ENCODE results near the gene ADGRB3.

The ADGRB3 gene

DNA sequence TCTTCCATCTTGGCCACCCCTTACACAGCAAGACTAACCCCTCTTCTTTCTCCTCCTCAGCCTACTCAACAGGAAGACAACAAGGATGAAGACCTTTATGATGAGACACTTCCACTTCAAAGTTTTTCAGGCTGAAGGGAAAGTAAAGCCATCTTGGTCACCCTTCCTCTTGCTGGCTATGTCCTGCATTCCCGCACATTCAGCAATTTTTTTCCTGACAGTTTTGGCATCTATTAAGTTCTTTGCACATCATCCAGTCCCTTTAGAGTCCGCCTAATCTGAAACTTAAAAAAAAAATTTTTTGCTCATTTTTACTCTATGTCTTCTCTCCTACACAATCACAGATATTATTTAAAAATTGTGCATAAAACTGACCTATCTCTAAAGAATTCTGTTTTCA lies 668.3 kb downstream of the ADGRB3 start:
- no peak overlapping the region for H3K4me3 Mint-ChIP-seq
- H3K27me3 Mint-ChIP-seq = no peaks in the 10 kb centered on the region
- DNase-seq (no peak), ATAC-seq (no peak)
- H3K36me3 Mint-ChIP-seq (ENCODE audit: low read depth) = no peaks in the 10 kb centered on the region
- no peak overlapping the region for H3K27ac Mint-ChIP-seq
- H3K9me3 Mint-ChIP-seq = peaks cover 8% of the 10 kb centered on the region
- H3K4me1 Mint-ChIP-seq = no peaks in the 10 kb centered on the region

DNA sequence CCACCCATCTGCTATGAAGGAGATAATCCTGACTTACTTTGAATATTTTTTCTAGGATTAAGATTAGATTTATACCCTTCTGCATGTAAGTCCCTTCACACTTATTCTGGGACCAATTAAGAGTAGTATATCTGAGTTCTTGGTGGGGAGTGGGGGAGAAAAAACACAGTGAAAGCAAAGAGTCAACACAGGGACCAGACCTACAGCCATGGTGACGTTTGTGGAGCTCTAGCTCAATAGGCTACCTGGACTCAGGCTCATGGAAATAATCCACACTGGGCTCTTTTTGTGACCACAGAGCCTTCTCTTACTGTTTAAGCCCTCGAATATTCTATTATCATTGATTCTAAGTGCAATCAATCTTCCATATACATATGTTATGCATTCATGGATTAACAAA lies 670.4 kb downstream of the ADGRB3 start:
- H3K36me3 Mint-ChIP-seq (ENCODE audit: low read depth) = no peaks in the 10 kb centered on the region
- peaks cover 14% of the 10 kb centered on the region for H3K9me3 Mint-ChIP-seq
- DNase-seq = no peak
- no peak overlapping the region for H3K27ac Mint-ChIP-seq
- no peak for ATAC-seq
- no peak overlapping the region for H3K4me3 Mint-ChIP-seq
- no peaks in the 10 kb centered on the region for H3K27me3 Mint-ChIP-seq
- H3K4me1 Mint-ChIP-seq = no peaks in the 10 kb centered on the region

- no peak overlapping the region for H3K4me3 Mint-ChIP-seq
- no peaks in the 10 kb centered on the region for H3K36me3 Mint-ChIP-seq (ENCODE audit: low read depth)
- ATAC-seq (no peak), DNase-seq (no peak)
- H3K9me3 Mint-ChIP-seq = peaks cover 10% of the 10 kb centered on the region
- H3K27ac Mint-ChIP-seq = no peak overlapping the region
- H3K27me3 Mint-ChIP-seq = no peaks in the 10 kb centered on the region
- H3K4me1 Mint-ChIP-seq = no peaks in the 10 kb centered on the region
These were observed 673.5 kb downstream of the ADGRB3 start for GRCh38 chr6:69308584-69308983.

DNA sequence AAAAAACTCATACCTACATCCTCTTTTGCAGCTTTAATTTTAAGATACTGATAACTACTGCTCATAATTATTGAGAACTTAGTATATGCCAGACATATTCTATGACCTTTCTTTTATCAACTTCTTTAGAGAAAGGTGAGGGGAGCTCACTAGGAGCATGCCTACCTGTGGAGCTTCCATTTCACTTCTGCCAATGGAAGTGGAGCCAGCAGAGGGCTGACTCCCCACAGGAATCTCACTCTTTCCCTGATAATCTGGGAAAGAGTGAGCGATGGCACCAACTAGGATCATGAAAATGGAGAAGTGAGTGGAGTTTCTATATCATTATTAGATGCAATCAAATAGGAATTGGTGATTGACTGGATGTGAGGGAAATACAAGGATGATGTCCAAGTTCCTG lies 676.8 kb downstream of the ADGRB3 start:
- DNase-seq (no peak), ATAC-seq (no peak)
- Mint-ChIP-seq H3K27me3 (no peaks in the 10 kb centered on the region), H3K4me1 (no peaks in the 10 kb centered on the region), H3K9me3 (peaks cover 10% of the 10 kb centered on the region), H3K27ac (no peak overlapping the region), H3K4me3 (no peak overlapping the region), H3K36me3 (ENCODE audit: low read depth) (no peaks in the 10 kb centered on the region)

GRCh38 chr6:69314001-69314400 lies 678.9 kb downstream of the ADGRB3 start:
- Mint-ChIP-seq H3K27me3 (no peaks in the 10 kb centered on the region), H3K27ac (no peak overlapping the region)

GRCh38 chr6:69314531-69314930 lies 679.4 kb downstream of the ADGRB3 start:
- no peaks in the 10 kb centered on the region for H3K36me3 Mint-ChIP-seq (ENCODE audit: low read depth)
- ATAC-seq (no peak), DNase-seq (no peak)
- no peak overlapping the region for H3K4me3 Mint-ChIP-seq
- no peaks in the 10 kb centered on the region for H3K4me1 Mint-ChIP-seq
- no peak overlapping the region for H3K27ac Mint-ChIP-seq
- H3K27me3 Mint-ChIP-seq = no peaks in the 10 kb centered on the region
- no peaks in the 10 kb centered on the region for H3K9me3 Mint-ChIP-seq

More at GRCh38 chr6:69314001-69314400, 678.9 kb downstream of the ADGRB3 start:
- no peaks in the 10 kb centered on the region for H3K9me3 Mint-ChIP-seq
- DNase-seq (no peak), ATAC-seq (no peak)
- H3K36me3 Mint-ChIP-seq (ENCODE audit: low read depth) = no peaks in the 10 kb centered on the region
- H3K4me1 Mint-ChIP-seq = no peaks in the 10 kb centered on the region
- no peak overlapping the region for H3K4me3 Mint-ChIP-seq

DNA sequence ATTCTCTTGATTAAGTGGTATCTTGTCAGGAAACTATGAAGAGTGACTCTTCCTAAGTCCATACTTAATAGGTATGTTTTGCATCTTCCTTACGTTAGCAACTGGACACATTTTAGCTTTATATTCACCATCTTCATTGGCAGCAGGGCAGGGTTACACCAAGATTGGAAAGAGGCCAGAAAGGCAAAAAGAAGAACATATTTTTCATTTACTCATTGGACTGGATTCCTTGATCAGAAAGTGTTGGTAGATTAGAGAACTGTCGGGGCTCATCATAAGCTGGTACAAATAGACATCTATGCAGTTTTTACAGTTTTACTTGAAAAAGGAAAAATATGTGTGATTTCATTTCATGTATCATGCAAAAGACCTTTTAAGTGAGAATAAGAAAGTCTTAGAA lies 696.8 kb downstream of the ADGRB3 start:
- H3K4me1 Mint-ChIP-seq = no peaks in the 10 kb centered on the region
- H3K36me3 Mint-ChIP-seq (ENCODE audit: low read depth) = no peaks in the 10 kb centered on the region
- DNase-seq = no peak
- ATAC-seq = no peak
- no peak overlapping the region for H3K27ac Mint-ChIP-seq
- H3K9me3 Mint-ChIP-seq = no peaks in the 10 kb centered on the region
- H3K27me3 Mint-ChIP-seq = no peaks in the 10 kb centered on the region
- no peak overlapping the region for H3K4me3 Mint-ChIP-seq

DNA sequence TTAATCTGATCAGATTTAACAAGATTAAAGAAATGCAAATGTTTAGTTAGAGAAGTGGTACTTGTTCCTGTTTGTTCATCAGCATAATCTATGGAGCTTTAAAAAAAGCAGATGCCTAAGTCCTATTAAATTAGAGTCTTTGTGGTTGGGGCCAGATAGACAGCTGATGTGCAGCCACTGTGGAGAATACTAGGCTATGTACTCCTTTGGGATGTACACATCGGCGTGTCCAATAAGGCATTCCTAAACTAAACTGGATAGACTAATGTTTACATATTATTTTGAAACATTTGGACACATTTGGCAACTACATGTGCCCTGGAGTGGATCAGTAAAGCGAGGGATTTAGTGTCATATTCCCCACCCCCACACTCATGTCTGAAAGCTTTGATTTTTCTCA lies 702.2 kb downstream of the ADGRB3 start:
- H3K27me3 Mint-ChIP-seq = no peaks in the 10 kb centered on the region
- no peaks in the 10 kb centered on the region for H3K4me1 Mint-ChIP-seq
- ATAC-seq (no peak), DNase-seq (no peak)
- no peak overlapping the region for H3K4me3 Mint-ChIP-seq
- H3K27ac Mint-ChIP-seq = no peak overlapping the region
- no peaks in the 10 kb centered on the region for H3K9me3 Mint-ChIP-seq
- H3K36me3 Mint-ChIP-seq (ENCODE audit: low read depth) = no peaks in the 10 kb centered on the region

GRCh38 chr6:69338431-69339162 lies 703.5 kb downstream of the ADGRB3 start:
- no peak for ATAC-seq
- Mint-ChIP-seq H3K36me3 (ENCODE audit: low read depth) (no peaks in the 10 kb centered on the region), H3K27ac (no peak overlapping the region), H3K27me3 (no peaks in the 10 kb centered on the region), H3K4me1 (no peaks in the 10 kb centered on the region), H3K9me3 (no peaks in the 10 kb centered on the region), H3K4me3 (no peak overlapping the region)
- no peak for DNase-seq

GRCh38 chr6:69339163-69339550 lies 704.1 kb downstream of the ADGRB3 start:
- no peaks in the 10 kb centered on the region for H3K27me3 Mint-ChIP-seq
- ATAC-seq = no peak
- no peak overlapping the region for H3K4me3 Mint-ChIP-seq
- no peak for DNase-seq
- H3K4me1 Mint-ChIP-seq = no peaks in the 10 kb centered on the region
- no peak overlapping the region for H3K27ac Mint-ChIP-seq
- no peaks in the 10 kb centered on the region for H3K9me3 Mint-ChIP-seq
- no peaks in the 10 kb centered on the region for H3K36me3 Mint-ChIP-seq (ENCODE audit: low read depth)

DNA sequence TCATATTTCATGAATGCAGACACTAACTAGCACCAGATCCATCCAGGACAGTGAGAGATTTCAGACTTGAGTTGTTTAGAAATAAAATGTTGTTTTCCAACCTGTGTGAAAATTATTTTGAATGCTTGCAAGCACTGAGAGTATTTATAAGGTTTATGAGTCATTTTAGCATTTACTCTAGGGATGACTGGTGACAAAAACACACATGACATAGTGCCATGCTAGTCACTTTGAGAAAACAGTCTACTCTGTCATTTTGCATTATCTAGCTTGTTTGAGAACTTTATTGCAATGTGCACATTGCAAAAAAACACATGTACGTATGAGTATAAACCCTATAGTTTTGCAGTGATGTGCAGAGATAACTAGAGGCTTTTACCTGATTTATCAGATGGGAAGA lies 705.1 kb downstream of the ADGRB3 start:
- no peak overlapping the region for H3K4me3 Mint-ChIP-seq
- no peaks in the 10 kb centered on the region for H3K9me3 Mint-ChIP-seq
- no peaks in the 10 kb centered on the region for H3K36me3 Mint-ChIP-seq (ENCODE audit: low read depth)
- DNase-seq (no peak), ATAC-seq (no peak)
- H3K4me1 Mint-ChIP-seq = no peaks in the 10 kb centered on the region
- H3K27ac Mint-ChIP-seq = no peak overlapping the region
- H3K27me3 Mint-ChIP-seq = no peaks in the 10 kb centered on the region

- Mint-ChIP-seq H3K36me3 (ENCODE audit: low read depth) (no peaks in the 10 kb centered on the region), H3K4me3 (no peak overlapping the region), H3K27me3 (no peaks in the 10 kb centered on the region), H3K9me3 (no peaks in the 10 kb centered on the region), H3K4me1 (no peaks in the 10 kb centered on the region), H3K27ac (no peak overlapping the region)
- no peak for ATAC-seq
- no peak for DNase-seq
These were observed 708.8 kb downstream of the ADGRB3 start for GRCh38 chr6:69343851-69344250.

DNA sequence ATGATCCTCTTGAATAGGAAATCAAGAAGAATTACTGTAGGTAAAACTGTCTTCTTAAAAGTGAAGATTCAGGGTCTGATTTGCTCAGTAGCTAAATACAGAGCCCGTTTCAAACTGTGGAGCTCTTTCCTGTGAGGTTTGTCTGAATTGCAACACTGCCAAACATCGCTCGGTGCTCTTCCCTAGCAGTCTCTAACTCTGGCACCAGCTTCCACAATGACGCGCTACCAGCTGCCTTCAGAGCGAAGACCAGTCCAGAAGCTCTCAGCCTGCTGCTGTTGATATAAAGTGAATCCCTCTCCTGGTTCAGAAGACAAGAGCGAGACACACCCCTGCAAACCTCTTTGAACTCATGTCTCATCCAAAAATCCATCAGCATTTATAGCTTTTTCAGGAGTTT lies 714.7 kb downstream of the ADGRB3 start:
- Mint-ChIP-seq H3K4me1 (no peaks in the 10 kb centered on the region), H3K27ac (no peak overlapping the region), H3K36me3 (ENCODE audit: low read depth) (no peaks in the 10 kb centered on the region), H3K4me3 (no peak overlapping the region), H3K9me3 (no peaks in the 10 kb centered on the region), H3K27me3 (no peaks in the 10 kb centered on the region)
- DNase-seq (no peak), ATAC-seq (no peak)

DNA sequence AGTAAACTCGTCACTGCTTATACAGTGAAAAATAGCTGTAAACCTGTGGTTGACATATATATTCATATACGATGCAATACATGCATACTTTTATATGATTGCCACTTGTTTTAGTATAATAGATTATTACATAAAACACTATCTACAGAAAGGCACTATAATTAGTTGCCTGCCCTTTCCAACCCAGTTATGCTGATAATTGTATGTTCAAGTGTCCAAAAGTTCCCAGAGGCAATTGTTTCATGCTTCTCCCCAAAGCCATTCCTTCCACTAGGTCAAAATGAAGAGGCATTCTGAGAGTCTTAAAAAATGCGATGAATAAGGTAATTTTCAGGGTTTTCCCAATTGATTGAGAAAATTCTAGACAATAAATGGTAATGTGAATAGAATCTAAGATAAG lies 727.1 kb downstream of the ADGRB3 start:
- no peak overlapping the region for H3K4me3 Mint-ChIP-seq
- no peaks in the 10 kb centered on the region for H3K27me3 Mint-ChIP-seq
- no peak for ATAC-seq
- DNase-seq = no peak
- no peaks in the 10 kb centered on the region for H3K36me3 Mint-ChIP-seq (ENCODE audit: low read depth)
- H3K9me3 Mint-ChIP-seq = peaks cover 4% of the 10 kb centered on the region
- no peak overlapping the region for H3K27ac Mint-ChIP-seq
- H3K4me1 Mint-ChIP-seq = no peaks in the 10 kb centered on the region

DNA sequence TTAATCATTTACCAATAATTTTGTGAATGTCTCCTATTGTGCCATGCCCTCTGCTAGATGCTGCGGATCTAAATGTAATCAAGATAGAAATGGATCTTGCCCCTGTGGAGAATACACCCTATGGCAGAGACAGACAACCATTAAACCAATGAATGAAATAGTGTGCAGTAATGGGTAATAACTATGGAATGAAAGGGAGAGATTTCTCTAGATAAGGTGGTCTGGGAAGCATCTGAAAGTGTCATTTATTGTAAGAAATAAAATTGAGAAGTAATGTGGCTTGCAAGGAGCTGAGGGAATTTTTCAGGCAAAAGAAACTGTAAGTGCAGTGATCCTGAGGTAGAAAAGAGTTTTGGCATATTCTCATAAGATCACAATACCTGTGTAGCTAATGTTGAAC lies 731.7 kb downstream of the ADGRB3 start:
- DNase-seq (no peak), ATAC-seq (no peak)
- no peaks in the 10 kb centered on the region for H3K36me3 Mint-ChIP-seq (ENCODE audit: low read depth)
- no peaks in the 10 kb centered on the region for H3K27me3 Mint-ChIP-seq
- H3K4me1 Mint-ChIP-seq = no peaks in the 10 kb centered on the region
- H3K27ac Mint-ChIP-seq = no peak overlapping the region
- no peak overlapping the region for H3K4me3 Mint-ChIP-seq
- H3K9me3 Mint-ChIP-seq = no peaks in the 10 kb centered on the region

DNA sequence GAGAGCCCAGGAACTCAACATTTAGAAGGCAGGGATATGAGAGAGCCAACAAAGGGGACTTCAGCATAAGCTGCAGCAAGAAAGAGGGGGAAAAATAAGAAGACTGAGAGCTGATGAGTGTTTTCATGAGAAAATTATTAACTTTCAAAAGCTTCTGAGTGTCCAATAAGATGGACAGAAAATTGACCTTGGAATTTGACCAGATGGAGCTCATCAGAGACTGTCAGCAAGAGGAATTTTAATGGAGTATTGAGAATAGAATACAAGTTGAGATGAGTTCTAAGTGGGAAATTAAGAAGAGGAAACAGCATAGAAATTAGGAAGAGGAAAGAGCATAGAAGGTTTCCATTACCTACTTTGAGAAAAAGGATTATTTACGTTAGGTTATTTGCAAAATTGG lies 733.5 kb downstream of the ADGRB3 start:
- no peaks in the 10 kb centered on the region for H3K4me1 Mint-ChIP-seq

More for the DNA sequence above, 733.5 kb downstream of the ADGRB3 start:
- no peaks in the 10 kb centered on the region for H3K36me3 Mint-ChIP-seq (ENCODE audit: low read depth)
- H3K4me3 Mint-ChIP-seq = no peak overlapping the region
- no peak overlapping the region for H3K27ac Mint-ChIP-seq
- DNase-seq = no peak
- H3K9me3 Mint-ChIP-seq = no peaks in the 10 kb centered on the region
- H3K27me3 Mint-ChIP-seq = no peaks in the 10 kb centered on the region
- ATAC-seq = no peak

All from activated naive CD8-positive, alpha-beta T cell treated with anti-CD3 and anti-CD28 coated beads, Interleukin-2, amount 50 U/mL, for 24 hours (primary cell).